Measurements from ENCODE around the gene CYP3A4. TPM values are rescaled to one million over a fixed set of nuclear protein-coding genes. Genes with fewer than 3 reads are reported as not detected.
"Not testable (repeated sequence)": the region's sequence is repeated elsewhere in the genome, so short reads cannot be mapped to it uniquely, and the experiment has no call there.

CYP3A4 gene
- total RNA-seq, 2 experiments from 2014 or later, result not detected

GRCh38 chr7:99790407-99790806, 6.4 kb upstream of the CYP3A4 start:
- Mint-ChIP-seq H3K9me3 (ENCODE audit: insufficient read depth) (no peaks in the 10 kb centered on the region), H3K27me3 (ENCODE audit: low read depth) (peaks cover 3% of the 10 kb centered on the region), H3K4me3 (no peak overlapping the region), H3K36me3 (ENCODE audit: low read depth) (no peaks in the 10 kb centered on the region), H3K27ac (no peak overlapping the region), H3K4me1 (ENCODE audit: low read depth) (peaks cover 14% of the 10 kb centered on the region)
- ATAC-seq, result no peak
- ChIA-PET POLR2A (no interaction called here), CTCF (no interaction called here)
- DNase-seq, result no peak

- Mint-ChIP-seq H3K4me3 (no peak overlapping the region), H3K9me3 (ENCODE audit: insufficient read depth) (no peaks in the 10 kb centered on the region), H3K4me1 (ENCODE audit: low read depth) (peaks cover 14% of the 10 kb centered on the region), H3K36me3 (ENCODE audit: low read depth) (no peaks in the 10 kb centered on the region), H3K27ac (no peak overlapping the region), H3K27me3 (ENCODE audit: low read depth) (peaks cover 3% of the 10 kb centered on the region)
- ATAC-seq, result no peak
- ChIA-PET POLR2A (no interaction called here), CTCF (no interaction called here)
- no peak for DNase-seq
Measured at GRCh38 chr7:99789441-99790070, 5.6 kb upstream of the CYP3A4 start.

GRCh38 chr7:99788554-99788953, 4.6 kb upstream of the CYP3A4 start:
- Mint-ChIP-seq H3K4me1 (ENCODE audit: low read depth) (peaks cover 14% of the 10 kb centered on the region), H3K27me3 (ENCODE audit: low read depth) (peaks cover 3% of the 10 kb centered on the region), H3K4me3 (no peak overlapping the region), H3K27ac (no peak overlapping the region), H3K36me3 (ENCODE audit: low read depth) (no peaks in the 10 kb centered on the region), H3K9me3 (ENCODE audit: insufficient read depth) (no peaks in the 10 kb centered on the region)
- POLR2A ChIA-PET, result no interaction called here
- ATAC-seq (no peak), DNase-seq (no peak)
- CTCF ChIA-PET, result no interaction called here

GRCh38 chr7:99786726-99787335, 2.8 kb upstream of the CYP3A4 start:
- Mint-ChIP-seq H3K4me3 (no peak overlapping the region), H3K36me3 (ENCODE audit: low read depth) (no peaks in the 10 kb centered on the region), H3K27me3 (ENCODE audit: low read depth) (no peaks in the 10 kb centered on the region), H3K27ac (no peak overlapping the region), H3K4me1 (ENCODE audit: low read depth) (peaks cover 14% of the 10 kb centered on the region), H3K9me3 (ENCODE audit: insufficient read depth) (no peaks in the 10 kb centered on the region)
- DNase-seq (no peak), ATAC-seq (no peak)
- ChIA-PET POLR2A (no interaction called here), CTCF (interaction anchor here (1.9 kb wide), 1 partner anchor 126 kb away, joined by 4 read pairs; no protein-coding TSS in a partner anchor)

GRCh38 chr7:99785654-99786053, 1.7 kb upstream of the CYP3A4 start:
- H3K27ac Mint-ChIP-seq; H3K4me3 Mint-ChIP-seq; ATAC-seq; POLR2A ChIA-PET; H3K36me3 Mint-ChIP-seq (ENCODE audit: low read depth); CTCF ChIA-PET; H3K27me3 Mint-ChIP-seq (ENCODE audit: low read depth); DNase-seq; H3K9me3 Mint-ChIP-seq (ENCODE audit: insufficient read depth): not testable (repeated sequence)
- peaks cover 14% of the 10 kb centered on the region for H3K4me1 Mint-ChIP-seq (ENCODE audit: low read depth)

- no peak for DNase-seq
- H3K27ac Mint-ChIP-seq, result no peak overlapping the region
- peaks cover 10% of the 10 kb centered on the region for H3K4me1 Mint-ChIP-seq (ENCODE audit: low read depth)
- H3K9me3 Mint-ChIP-seq (ENCODE audit: insufficient read depth), result no peaks in the 10 kb centered on the region
- no peak for ATAC-seq
- peaks cover 20% of the 10 kb centered on the region for H3K27me3 Mint-ChIP-seq (ENCODE audit: low read depth)
- no peak overlapping the region for H3K4me3 Mint-ChIP-seq
- CTCF ChIA-PET, result no interaction called here
- no peaks in the 10 kb centered on the region for H3K36me3 Mint-ChIP-seq (ENCODE audit: low read depth)
- POLR2A ChIA-PET, result no interaction called here
Measured at GRCh38 chr7:99782012-99782953, 1.7 kb downstream of the CYP3A4 start.

DNA sequence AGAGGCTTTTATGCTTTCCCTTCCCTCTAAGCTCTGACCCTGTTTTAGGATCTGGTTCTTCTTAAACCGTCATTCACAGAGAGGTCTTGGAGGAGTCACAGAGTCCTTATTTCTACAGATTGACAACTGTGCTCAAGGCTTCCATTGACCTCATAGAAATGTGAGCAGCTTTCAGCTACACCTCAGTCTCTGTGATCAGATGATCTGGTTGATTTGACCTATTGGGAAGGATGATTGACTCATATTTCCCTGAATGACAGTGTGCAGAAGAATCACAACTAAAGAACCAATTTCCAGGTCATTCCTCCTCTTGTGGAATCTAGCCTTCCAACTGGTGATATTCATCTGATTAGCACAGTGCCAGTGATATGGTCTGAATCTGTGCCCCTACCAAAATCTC, 3.4 kb downstream of the CYP3A4 start:
- no peak for ATAC-seq
- Mint-ChIP-seq H3K4me3 (no peak overlapping the region), H3K27me3 (ENCODE audit: low read depth) (peaks cover 29% of the 10 kb centered on the region), H3K36me3 (ENCODE audit: low read depth) (no peaks in the 10 kb centered on the region), H3K27ac (no peak overlapping the region), H3K9me3 (ENCODE audit: insufficient read depth) (no peaks in the 10 kb centered on the region), H3K4me1 (ENCODE audit: low read depth) (no peaks in the 10 kb centered on the region)
- no peak for DNase-seq
- ChIA-PET POLR2A (no interaction called here), CTCF (no interaction called here)

DNA sequence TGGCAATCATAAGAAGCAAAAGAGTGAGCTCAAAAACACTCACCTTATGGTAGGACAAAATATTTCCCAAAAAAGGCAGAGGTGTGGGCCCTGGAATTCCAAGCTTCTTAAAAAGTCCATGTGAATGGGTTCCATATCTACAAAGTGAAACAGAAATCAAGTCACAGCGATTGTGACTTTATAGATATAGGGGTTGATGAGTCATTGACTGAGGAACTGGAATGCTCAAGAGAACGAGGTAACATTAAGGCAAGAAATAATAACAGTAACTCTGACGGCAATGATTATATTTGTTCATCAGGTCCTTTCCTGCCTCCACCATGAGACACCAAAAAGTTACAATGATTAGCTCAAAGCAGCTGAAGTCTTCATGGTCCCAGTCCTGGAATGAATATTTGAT, 4.0 kb downstream of the CYP3A4 start:
- ChIA-PET CTCF (no interaction called here), POLR2A (no interaction called here)
- Mint-ChIP-seq H3K27ac (no peak overlapping the region), H3K4me1 (ENCODE audit: low read depth) (no peaks in the 10 kb centered on the region), H3K27me3 (ENCODE audit: low read depth) (peaks cover 34% of the 10 kb centered on the region), H3K36me3 (ENCODE audit: low read depth) (no peaks in the 10 kb centered on the region), H3K4me3 (no peak overlapping the region), H3K9me3 (ENCODE audit: insufficient read depth) (no peaks in the 10 kb centered on the region)
- no peak for ATAC-seq
- DNase-seq, result no peak

GRCh38 chr7:99778880-99779279, 5.1 kb downstream of the CYP3A4 start:
- no peaks in the 10 kb centered on the region for H3K36me3 Mint-ChIP-seq (ENCODE audit: low read depth)
- no peak for ATAC-seq
- no peak for DNase-seq
- no peak overlapping the region for H3K27ac Mint-ChIP-seq
- CTCF ChIA-PET, result no interaction called here
- no peaks in the 10 kb centered on the region for H3K9me3 Mint-ChIP-seq (ENCODE audit: insufficient read depth)
- no peak overlapping the region for H3K4me3 Mint-ChIP-seq
- POLR2A ChIA-PET, result no interaction called here
- peaks cover 43% of the 10 kb centered on the region for H3K27me3 Mint-ChIP-seq (ENCODE audit: low read depth)
- H3K4me1 Mint-ChIP-seq (ENCODE audit: low read depth), result no peaks in the 10 kb centered on the region

DNA sequence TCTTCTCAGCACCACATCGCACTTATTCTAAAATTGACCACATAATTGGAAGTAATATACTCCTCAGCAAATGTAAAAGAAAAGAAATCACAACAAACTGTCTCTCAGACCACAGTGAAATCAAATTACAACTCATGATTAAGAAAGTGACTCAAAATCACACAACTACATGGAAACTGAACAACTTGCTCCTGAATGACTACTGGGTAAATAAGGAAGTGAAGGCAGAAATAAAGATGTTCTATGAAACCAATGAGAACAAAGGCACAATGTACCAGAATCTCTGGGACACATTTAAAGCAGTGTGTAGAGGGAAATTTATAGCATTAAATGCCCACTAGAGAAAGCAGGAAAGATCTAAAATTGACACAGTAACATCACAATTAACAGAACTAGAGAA, 10.6 kb downstream of the CYP3A4 start:
- H3K36me3 Mint-ChIP-seq (ENCODE audit: low read depth); H3K4me1 Mint-ChIP-seq (ENCODE audit: low read depth); H3K4me3 Mint-ChIP-seq; POLR2A ChIA-PET; DNase-seq; ATAC-seq; H3K9me3 Mint-ChIP-seq (ENCODE audit: insufficient read depth); H3K27ac Mint-ChIP-seq: not testable (repeated sequence)
- peaks cover 56% of the 10 kb centered on the region for H3K27me3 Mint-ChIP-seq (ENCODE audit: low read depth)
- CTCF ChIA-PET, result interaction anchor here (1.0 kb wide), 1 partner anchor 10 kb away, joined by 6 read pairs; no protein-coding TSS in a partner anchor

DNA sequence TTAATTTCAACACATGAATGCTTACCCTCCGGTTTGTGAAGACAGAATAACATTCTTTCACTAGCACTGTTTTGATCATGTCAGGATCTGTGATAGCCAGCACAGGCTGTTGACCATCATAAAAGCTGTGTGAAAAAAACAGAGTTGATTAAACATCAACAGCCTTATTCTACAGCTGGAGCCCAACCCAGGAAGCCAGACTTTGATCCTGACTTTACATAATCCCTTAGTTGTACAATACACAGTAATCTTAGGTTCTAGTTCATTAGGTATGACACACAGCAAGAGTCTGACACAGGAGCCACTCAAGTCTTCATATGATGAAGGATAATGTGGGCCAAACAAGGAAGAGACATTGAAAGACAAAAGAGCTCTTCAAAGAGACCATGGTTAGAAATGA, 11.4 kb downstream of the CYP3A4 start:
- no peaks in the 10 kb centered on the region for H3K36me3 Mint-ChIP-seq (ENCODE audit: low read depth)
- H3K4me3 Mint-ChIP-seq, result no peak overlapping the region
- H3K27ac Mint-ChIP-seq, result no peak overlapping the region
- H3K27me3 Mint-ChIP-seq (ENCODE audit: low read depth), result peaks cover 52% of the 10 kb centered on the region
- ATAC-seq (no peak), DNase-seq (no peak)
- no peaks in the 10 kb centered on the region for H3K9me3 Mint-ChIP-seq (ENCODE audit: insufficient read depth)
- peaks cover 13% of the 10 kb centered on the region for H3K4me1 Mint-ChIP-seq (ENCODE audit: low read depth)
- ChIA-PET POLR2A (no interaction called here), CTCF (interaction anchor here (1.0 kb wide), 1 partner anchor 9 kb away, joined by 6 read pairs; no protein-coding TSS in a partner anchor)

DNA sequence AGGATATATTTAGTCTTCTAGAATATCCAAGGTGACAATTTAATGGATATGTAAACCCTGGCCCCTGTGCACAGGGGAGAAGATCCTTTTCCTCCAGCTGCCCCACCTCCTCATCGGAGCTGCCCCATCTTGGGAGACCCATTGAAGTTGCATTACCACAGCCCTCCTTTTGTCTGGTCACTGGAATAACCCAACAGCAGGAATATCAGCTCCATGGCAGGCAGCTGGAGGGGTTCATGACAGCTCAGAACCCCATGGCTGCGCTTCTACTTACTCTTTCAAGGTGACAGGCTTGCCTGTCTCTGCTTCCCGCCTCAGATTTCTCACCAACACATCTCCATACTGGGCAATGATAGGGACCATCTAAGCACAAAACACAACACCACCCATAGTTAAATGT, 14.5 kb downstream of the CYP3A4 start:
- H3K36me3 Mint-ChIP-seq (ENCODE audit: low read depth); CTCF ChIA-PET: not testable (repeated sequence)
- peaks cover 32% of the 10 kb centered on the region for H3K27me3 Mint-ChIP-seq (ENCODE audit: low read depth)

More for the DNA sequence above, 14.5 kb downstream of the CYP3A4 start:
- H3K9me3 Mint-ChIP-seq (ENCODE audit: insufficient read depth); POLR2A ChIA-PET; ATAC-seq; H3K27ac Mint-ChIP-seq; DNase-seq; H3K4me3 Mint-ChIP-seq: not testable (repeated sequence)
- peaks cover 18% of the 10 kb centered on the region for H3K4me1 Mint-ChIP-seq (ENCODE audit: low read depth)
